ENCODE measurements around the gene KCNJ1. TPM values are rescaled to one million over a fixed set of nuclear protein-coding genes. Genes with fewer than 3 reads are reported as not detected.

The KCNJ1 gene
- total RNA-seq (under 1 TPM; 0.12 to 0.31 TPM), polyA plus RNA-seq (under 1 TPM; 0.01 to 0.16 TPM)
- long read RNA-seq, donor 1, result 0 reads
- long read RNA-seq, donor 2, result 0 reads
- long read RNA-seq, donor 3, result 0 reads
- long read RNA-seq, donor 4, result 0 reads
- long read RNA-seq, donor 5, result 0 reads

DNA sequence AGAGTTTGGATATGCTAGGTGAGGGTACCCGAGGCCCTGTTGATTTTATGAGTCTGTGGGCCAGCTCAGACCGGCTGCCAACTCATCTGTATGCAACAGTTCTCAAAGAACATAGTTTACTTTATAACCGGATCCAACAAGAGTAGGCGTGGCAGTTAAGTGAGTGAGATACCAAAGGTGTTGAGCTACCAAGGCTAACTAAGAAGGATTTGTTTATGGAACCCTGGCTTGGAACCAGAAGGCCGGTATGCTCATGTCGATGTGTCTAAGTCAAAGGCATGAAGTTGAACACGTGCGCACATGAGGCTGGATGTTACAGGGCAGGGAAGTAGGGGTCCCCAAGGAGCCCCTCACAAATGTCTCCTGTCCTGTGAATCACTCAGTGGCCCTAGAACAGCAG lies at the start of gene KCNJ1:
TSS of gene KCNJ1 (minus strand) at position 20 of the 400 bp plus-strand sequence. CDS start 27,053 bp downstream, outside the sequence.
- no peak for ATAC-seq (ENCODE audit: insufficient read depth, low FRiP score)
- no peak for DNase-seq
- H3K27ac ChIP-seq (ENCODE audit: low read depth in 1 of 2, low read length in 1 of 2), result no peak within 1 kb of the TSS
- peaks cover 0 to 3% (median 0%) of the 10 kb centered on the region in 5 donors for H3K4me1 ChIP-seq (ENCODE audit: control insufficient read depth in 5 of 5, insufficient read depth in 5 of 5, low read length in 5 of 5)
- no peaks in the 10 kb centered on the region for H3K27me3 ChIP-seq (ENCODE audit: control insufficient read depth in 3 of 3, insufficient read depth in 3 of 3, low read length in 2 of 3)
- 71 to 79% methylated on average over 8 of the region's 8 CpGs for whole genome bisulfite sequencing, 2 donors
- no peak within 1 kb of the TSS for H3K9ac ChIP-seq (ENCODE audit: insufficient read depth in 1 of 2, low read length in 2 of 2)
- no peaks in the 10 kb centered on the region for H3K36me3 ChIP-seq (ENCODE audit: control insufficient read depth in 4 of 4, insufficient read depth in 4 of 4, low read length in 4 of 4)
- H3K9me3 ChIP-seq (ENCODE audit: control insufficient read depth in 4 of 4, insufficient read depth in 3 of 4, low read length in 3 of 4), result no peaks in the 10 kb centered on the region
- H3K4me3 ChIP-seq, result no peak within 1 kb of the TSS
- TF ChIP-seq, protein P1, sequence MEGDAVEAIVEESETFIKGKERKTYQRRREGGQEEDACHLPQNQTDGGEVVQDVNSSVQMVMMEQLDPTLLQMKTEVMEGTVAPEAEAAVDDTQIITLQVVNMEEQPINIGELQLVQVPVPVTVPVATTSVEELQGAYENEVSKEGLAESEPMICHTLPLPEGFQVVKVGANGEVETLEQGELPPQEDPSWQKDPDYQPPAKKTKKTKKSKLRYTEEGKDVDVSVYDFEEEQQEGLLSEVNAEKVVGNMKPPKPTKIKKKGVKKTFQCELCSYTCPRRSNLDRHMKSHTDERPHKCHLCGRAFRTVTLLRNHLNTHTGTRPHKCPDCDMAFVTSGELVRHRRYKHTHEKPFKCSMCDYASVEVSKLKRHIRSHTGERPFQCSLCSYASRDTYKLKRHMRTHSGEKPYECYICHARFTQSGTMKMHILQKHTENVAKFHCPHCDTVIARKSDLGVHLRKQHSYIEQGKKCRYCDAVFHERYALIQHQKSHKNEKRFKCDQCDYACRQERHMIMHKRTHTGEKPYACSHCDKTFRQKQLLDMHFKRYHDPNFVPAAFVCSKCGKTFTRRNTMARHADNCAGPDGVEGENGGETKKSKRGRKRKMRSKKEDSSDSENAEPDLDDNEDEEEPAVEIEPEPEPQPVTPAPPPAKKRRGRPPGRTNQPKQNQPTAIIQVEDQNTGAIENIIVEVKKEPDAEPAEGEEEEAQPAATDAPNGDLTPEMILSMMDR (IDR thresholded peaks at IDR 0.05; ENCODE audit: control extremely low read depth, extremely low read depth), result no peak

GRCh38 chr11:128916681-128917080 lies 49.6 kb upstream of the KCNJ1 start:
- TF ChIP-seq, protein P1 (IDR thresholded peaks at IDR 0.05; ENCODE audit: control extremely low read depth, extremely low read depth), result no peak
- ATAC-seq (ENCODE audit: insufficient read depth, low FRiP score), result no peak
- 69 to 87% methylated on average over 2 of the region's 2 CpGs for WGBS, 2 donors
- H3K27me3 ChIP-seq (ENCODE audit: control insufficient read depth in 3 of 3, insufficient read depth in 3 of 3, low read length in 2 of 3), result no peaks in the 10 kb centered on the region
- no peaks in the 10 kb centered on the region for H3K9me3 ChIP-seq (ENCODE audit: control insufficient read depth in 4 of 4, insufficient read depth in 3 of 4, low read length in 3 of 4)
- no peak overlapping the region for H3K9ac ChIP-seq (ENCODE audit: insufficient read depth in 1 of 2, low read length in 2 of 2)
- no peak for DNase-seq
- no peak overlapping the region for H3K27ac ChIP-seq (ENCODE audit: low read depth in 1 of 2, low read length in 1 of 2)
- H3K36me3 ChIP-seq (ENCODE audit: control insufficient read depth in 4 of 4, insufficient read depth in 4 of 4, low read length in 4 of 4), result peaks cover 0 to 2% (median 0%) of the 10 kb centered on the region in 4 donors
- no peak overlapping the region for H3K4me3 ChIP-seq
- peaks cover 0 to 6% (median 0%) of the 10 kb centered on the region in 5 donors for H3K4me1 ChIP-seq (ENCODE audit: control insufficient read depth in 5 of 5, insufficient read depth in 5 of 5, low read length in 5 of 5)

GRCh38 chr11:128916037-128916572 lies 49.0 kb upstream of the KCNJ1 start:
- H3K27ac ChIP-seq (ENCODE audit: low read depth in 1 of 2, low read length in 1 of 2), result no peak overlapping the region
- no peaks in the 10 kb centered on the region for H3K27me3 ChIP-seq (ENCODE audit: control insufficient read depth in 3 of 3, insufficient read depth in 3 of 3, low read length in 2 of 3)
- no peak overlapping the region for H3K9ac ChIP-seq (ENCODE audit: insufficient read depth in 1 of 2, low read length in 2 of 2)
- ATAC-seq (ENCODE audit: insufficient read depth, low FRiP score) (no peak), DNase-seq (no peak)
- peaks cover 0 to 3% (median 0%) of the 10 kb centered on the region in 4 donors for H3K9me3 ChIP-seq (ENCODE audit: control insufficient read depth in 4 of 4, insufficient read depth in 3 of 4, low read length in 3 of 4)
- TF ChIP-seq, protein P1 (IDR thresholded peaks at IDR 0.05; ENCODE audit: control extremely low read depth, extremely low read depth), result no peak
- H3K36me3 ChIP-seq (ENCODE audit: control insufficient read depth in 4 of 4, insufficient read depth in 4 of 4, low read length in 4 of 4), result peaks cover 0 to 2% (median 0%) of the 10 kb centered on the region in 4 donors
- WGBS, 2 donors, result 65 to 79% methylated on average over 3 of the region's 3 CpGs
- peaks cover 0 to 3% (median 0%) of the 10 kb centered on the region in 5 donors for H3K4me1 ChIP-seq (ENCODE audit: control insufficient read depth in 5 of 5, insufficient read depth in 5 of 5, low read length in 5 of 5)
- H3K4me3 ChIP-seq, result no peak overlapping the region

Measured in lung (tissue), 16 donors.